Mammary epithelial cell (primary cell): Measurements from ENCODE around the gene TICRR.
"Not testable (repeated sequence)": the region's sequence is repeated elsewhere in the genome, so short reads cannot be mapped to it uniquely, and the experiment has no call there.

Source experiments
- EZH2 ChIP-seq: IDR thresholded peaks from 2 replicates; pipeline ENCODE4 v1.6.1; 2012; ENCODE audit warnings: low read length, inconsistent platforms, borderline replicate concordance
- TF ChIP-seq, protein P1 (sequence below), 2 donors: IDR thresholded peaks in 1 of 2; conservative IDR thresholded peaks in 1 of 2; 2 replicates each; pipeline ENCODE4 v1.5.1; 2011 to 2012; ENCODE audit warnings: inconsistent platforms in 2 of 2, low read length in 2 of 2, mild to moderate bottlenecking in 2 of 2, control low read depth in 1 of 2, low read depth in 1 of 2; ENCODE audit not compliant: insufficient read depth in 1 of 2; ENCODE audit errors: extremely low read depth in 1 of 2

- TF ChIP-seq, protein P1, sequence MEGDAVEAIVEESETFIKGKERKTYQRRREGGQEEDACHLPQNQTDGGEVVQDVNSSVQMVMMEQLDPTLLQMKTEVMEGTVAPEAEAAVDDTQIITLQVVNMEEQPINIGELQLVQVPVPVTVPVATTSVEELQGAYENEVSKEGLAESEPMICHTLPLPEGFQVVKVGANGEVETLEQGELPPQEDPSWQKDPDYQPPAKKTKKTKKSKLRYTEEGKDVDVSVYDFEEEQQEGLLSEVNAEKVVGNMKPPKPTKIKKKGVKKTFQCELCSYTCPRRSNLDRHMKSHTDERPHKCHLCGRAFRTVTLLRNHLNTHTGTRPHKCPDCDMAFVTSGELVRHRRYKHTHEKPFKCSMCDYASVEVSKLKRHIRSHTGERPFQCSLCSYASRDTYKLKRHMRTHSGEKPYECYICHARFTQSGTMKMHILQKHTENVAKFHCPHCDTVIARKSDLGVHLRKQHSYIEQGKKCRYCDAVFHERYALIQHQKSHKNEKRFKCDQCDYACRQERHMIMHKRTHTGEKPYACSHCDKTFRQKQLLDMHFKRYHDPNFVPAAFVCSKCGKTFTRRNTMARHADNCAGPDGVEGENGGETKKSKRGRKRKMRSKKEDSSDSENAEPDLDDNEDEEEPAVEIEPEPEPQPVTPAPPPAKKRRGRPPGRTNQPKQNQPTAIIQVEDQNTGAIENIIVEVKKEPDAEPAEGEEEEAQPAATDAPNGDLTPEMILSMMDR (conservative IDR thresholded peaks at IDR 0.05 in 1 of 2, IDR thresholded peaks at IDR 0.05 in 1 of 2; ENCODE audit: extremely low read depth in 1 of 2, insufficient read depth in 1 of 2, low read depth in 1 of 2, low read length in 2 of 2): not testable (repeated sequence)
- not testable (repeated sequence) for TF ChIP-seq EZH2
These were observed 26.1 kb upstream of the TICRR start for GRCh38 chr15:89549138-89549537.
